Measurements from ENCODE around the gene TBC1D3C.
"Not testable (repeated sequence)": the region's sequence is repeated elsewhere in the genome, so short reads cannot be mapped to it uniquely, and the experiment has no call there.

Gene TBC1D3C

GRCh38 chr17:38068534-38068933, at the start of gene TBC1D3C:
Gene TBC1D3C (minus strand): TSS chr17:38068634. CDS start chr17:38067066, 1,568 bp downstream.
- not testable (repeated sequence) for DNase-seq

- DNase-seq: not testable (repeated sequence)
Measured at GRCh38 chr17:38099262-38099661, 30.8 kb upstream of the TBC1D3C start.

GRCh38 chr17:38094059-38094694, 25.7 kb upstream of the TBC1D3C start:
- DNase-seq: not testable (repeated sequence)

GRCh38 chr17:38088120-38088519, 19.7 kb upstream of the TBC1D3C start:
- DNase-seq: not testable (repeated sequence)

GRCh38 chr17:38087344-38087743, 18.9 kb upstream of the TBC1D3C start:
- DNase-seq: not testable (repeated sequence)
